Eye (tissue), 1 donor: ENCODE data around the gene MARCHF5.
"Not testable (repeated sequence)": the region's sequence is repeated elsewhere in the genome, so short reads cannot be mapped to it uniquely, and the experiment has no call there.

Experiments
- DNase-seq: peaks from one replicate; pipeline ENCODE4 v3.0.0-alpha.2; 2015

MARCHF5 gene

GRCh38 chr10:92393173-92393572 is 102.2 kb downstream of the MARCHF5 start:
- DNase-seq = not testable (repeated sequence)

GRCh38 chr10:92395271-92395670 is 104.3 kb downstream of the MARCHF5 start:
- DNase-seq = no peak

- DNase-seq = not testable (repeated sequence)
Measured at GRCh38 chr10:92402234-92402633, 111.3 kb downstream of the MARCHF5 start.
